Hematopoietic multipotent progenitor cell treated with erythropoietin and hydrocortisone succinate and interleukin-3 and kit ligand, for 17 days (in vitro differentiated cells): Measurements from ENCODE around the gene MMP27.

Experiments used
- DNase-seq: peaks from one replicate; pipeline ENCODE4 v3.0.0-alpha.2; 2015; ENCODE audit warnings: low spot score

MMP27 gene

DNA sequence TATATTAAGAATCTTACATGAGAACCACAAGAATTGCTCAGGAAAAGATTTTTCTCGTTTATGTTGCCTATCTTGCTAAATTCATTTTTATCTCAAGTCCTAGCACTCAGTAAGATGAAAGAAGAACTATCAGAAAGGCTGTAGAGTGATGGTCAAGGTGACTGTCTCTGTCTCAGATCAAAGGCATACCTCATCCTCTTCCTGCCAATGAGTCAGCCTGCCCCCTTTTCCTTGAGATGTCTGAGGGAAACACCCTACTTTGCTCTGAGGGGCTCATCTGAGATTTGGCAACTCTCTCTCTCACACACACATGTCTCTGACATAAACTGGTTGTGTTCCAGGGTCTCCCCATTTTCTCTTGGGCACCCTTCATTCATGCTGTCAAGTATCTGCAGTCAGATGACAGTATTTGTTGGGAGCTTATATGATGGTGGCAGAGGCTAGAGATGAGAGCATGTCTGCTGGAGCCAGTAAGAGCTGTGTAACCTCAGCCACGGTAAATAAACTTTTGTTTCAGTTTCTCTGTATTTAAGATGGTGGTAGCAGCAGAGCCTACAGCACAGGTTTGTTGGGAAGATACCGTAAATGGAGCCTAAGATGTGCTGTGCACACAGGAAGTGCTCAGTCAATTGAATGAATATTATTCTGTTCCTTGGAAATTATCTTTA lies 1.6 kb downstream of the MMP27 start:
- no peak for DNase-seq

DNA sequence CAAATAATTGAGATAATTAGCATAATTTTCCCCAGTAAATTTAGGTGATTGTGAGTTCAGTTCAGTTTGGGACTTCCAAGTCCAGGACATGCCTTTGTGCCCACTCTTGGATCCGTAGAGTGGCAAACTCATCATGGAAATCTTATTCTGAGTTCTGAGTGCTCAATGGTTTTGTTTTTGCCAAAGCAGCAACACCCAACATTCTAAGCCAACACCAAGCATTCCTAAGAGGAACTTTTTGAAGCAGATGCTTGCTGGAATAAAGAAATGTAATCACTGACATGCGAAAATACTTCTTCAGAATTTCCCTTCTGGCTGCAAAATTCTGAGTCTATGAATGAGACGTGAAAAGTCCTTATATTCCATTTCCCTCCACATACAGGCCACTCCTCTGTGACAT lies 10.4 kb downstream of the MMP27 start:
- no peak for DNase-seq

DNA sequence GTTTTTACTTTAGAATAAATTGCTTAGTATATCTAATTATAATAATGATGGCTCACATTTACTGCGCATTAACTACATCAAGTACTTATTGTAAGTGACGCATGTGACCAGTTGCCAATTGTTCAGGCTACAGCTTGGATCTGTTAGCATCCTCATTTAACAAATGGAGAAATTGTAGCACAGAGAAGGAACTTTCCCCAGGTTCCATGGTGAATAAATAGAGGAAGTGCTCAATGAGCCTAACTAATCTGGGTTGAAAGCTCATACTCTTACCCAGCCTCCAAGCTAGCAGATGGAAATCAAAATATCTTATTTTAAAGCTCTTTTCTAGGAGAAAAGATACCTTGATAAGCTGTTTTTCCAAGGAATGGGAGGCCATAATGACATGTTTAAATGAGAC lies 19.8 kb downstream of the MMP27 start:
- DNase-seq = no peak

DNA sequence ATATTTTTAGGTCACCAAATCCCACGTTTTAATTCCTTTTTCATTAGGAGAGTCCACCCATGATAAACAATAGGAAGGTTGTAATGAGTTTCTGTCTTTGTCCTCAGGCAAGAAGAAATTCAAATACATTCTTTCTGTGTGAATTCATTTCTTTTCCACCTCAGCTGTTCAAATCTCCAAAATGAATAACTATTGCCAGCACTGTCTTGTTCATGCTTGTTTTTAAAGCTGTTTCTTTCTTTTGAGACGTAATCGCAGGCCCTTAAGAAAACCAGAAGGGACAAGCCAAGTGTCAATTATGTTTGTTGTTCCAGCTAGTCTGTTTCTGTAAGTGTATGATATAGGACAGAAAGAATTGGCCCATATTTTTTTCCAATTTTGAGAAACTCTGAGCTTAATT lies 20.2 kb downstream of the MMP27 start:
- DNase-seq = no peak

DNA sequence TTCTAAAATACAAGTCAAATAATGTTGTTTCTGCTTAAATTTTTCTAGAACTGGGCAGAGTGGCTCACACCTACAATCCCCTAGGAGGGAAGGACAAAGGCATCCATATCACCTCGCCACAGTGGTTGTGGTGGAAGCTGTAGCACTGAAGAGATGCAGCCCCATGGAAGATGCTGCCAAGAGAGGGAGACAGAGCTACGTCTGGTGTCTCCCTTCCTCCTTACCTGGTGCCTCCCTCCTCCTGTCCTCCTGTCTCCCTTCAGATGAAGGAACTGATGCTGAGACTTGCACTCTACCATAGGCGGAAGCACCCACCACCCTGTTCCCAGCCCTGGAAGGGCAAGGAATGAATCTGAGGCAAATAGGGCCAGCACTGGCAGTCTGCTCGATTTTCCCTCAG lies 22.3 kb downstream of the MMP27 start:
- DNase-seq = no peak

DNA sequence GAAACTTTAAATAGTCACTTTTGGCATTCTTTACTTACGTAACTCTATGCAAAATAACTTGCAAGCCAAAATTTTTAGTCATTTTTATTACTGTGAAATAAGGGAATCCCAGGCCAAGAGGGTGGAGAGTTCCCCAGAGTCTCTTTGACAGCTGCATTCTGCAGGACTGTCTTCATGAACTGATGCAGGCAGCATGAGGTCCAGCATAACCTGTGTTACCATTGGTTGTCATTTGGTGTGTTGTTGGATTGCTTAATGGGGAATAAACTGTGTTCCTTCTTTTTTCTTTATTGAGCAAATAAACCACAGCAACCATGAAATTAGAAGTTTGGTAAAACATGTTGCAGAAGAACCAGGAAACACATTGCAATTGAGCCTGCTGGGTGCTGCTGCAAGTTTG lies 24.6 kb downstream of the MMP27 start:
- no peak for DNase-seq

DNA sequence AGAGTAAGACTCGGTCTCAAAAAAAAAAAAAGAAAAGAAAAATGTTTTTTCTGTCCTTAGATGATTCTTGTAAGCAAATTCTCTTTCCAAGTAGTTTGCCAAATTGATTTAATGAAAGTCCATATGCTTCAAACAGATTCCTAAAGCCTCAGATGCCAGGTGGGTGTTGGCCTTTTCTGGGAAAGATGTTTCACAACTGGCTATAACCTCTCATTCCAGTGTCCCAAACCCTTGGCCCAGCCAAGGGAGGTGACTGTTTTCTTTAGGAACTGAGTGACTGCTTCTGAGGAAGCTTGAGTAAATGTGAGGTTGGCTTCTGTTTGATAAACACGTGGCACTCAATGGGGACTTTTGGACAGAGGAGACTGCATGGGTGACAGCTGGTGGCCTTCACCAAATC lies 27.5 kb downstream of the MMP27 start:
- no peak for DNase-seq

DNA sequence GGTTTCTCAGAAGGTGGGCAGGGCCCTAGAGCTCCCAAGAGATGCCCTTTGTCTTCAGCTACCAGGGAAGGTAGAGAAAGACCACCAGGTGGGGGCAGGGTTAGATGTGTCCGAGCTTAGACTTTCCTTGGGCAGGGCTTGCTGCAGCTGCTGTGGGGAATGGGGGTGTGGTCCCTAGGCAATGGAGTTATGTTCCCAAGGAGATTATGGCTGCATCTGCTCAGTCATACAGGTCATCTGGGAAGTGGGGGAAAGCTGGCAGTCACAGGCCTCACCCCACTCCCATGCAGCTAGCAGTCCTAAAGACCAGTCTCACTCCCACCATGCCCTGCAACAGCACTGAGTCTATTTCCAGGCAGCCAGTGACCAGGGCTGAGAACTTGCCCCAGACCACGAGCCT lies 29.5 kb downstream of the MMP27 start:
- DNase-seq = no peak

DNA sequence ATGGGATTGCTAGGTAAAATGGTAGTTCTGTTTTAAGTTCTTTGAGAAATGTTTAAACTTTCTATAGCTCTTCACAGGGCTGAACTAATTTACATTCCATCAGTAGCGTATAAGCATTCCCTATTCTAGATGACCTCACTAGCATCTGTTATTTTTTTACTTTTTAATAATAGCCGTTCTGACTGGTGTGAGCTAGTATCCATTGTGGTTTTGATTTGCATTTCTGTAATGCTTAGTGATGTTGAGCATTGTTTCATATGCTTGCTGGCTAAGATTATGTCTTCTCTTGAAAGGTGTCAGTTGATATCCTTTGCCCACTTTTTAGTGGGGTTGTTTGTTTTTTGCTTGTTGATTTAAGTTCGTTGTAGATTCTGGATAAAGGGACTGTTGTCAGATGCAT lies 35.9 kb downstream of the MMP27 start:
- no peak for DNase-seq

DNA sequence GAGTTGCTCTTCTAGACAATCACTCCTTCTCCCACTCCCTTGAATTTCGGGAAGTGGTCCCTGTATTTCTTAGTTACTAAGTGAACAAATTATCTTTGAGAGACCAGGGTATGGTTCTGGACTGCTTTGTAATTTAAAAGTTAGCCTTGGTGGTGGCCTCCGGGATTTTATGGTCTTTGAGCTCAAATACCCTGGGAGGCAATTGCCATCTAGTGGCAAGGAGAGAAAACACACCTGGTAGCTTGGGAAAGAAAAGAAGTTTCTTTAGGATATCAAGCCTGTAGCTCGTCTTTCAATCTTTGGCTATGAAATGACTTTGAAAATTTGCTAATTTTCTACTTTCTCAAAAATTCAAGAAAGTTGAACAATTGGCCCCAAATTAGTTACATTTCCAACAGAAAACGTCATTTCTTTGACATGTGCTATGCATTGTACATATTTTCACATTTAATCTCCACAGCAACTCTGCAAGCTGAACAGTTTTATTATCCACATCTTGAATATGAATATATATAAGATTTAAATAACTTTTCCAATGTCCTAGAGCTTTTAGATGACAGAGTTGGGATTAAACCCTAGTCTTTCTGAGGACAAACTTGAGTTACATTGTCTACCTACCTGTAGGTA lies 39.1 kb downstream of the MMP27 start:
- DNase-seq = peak; percentile 18

DNA sequence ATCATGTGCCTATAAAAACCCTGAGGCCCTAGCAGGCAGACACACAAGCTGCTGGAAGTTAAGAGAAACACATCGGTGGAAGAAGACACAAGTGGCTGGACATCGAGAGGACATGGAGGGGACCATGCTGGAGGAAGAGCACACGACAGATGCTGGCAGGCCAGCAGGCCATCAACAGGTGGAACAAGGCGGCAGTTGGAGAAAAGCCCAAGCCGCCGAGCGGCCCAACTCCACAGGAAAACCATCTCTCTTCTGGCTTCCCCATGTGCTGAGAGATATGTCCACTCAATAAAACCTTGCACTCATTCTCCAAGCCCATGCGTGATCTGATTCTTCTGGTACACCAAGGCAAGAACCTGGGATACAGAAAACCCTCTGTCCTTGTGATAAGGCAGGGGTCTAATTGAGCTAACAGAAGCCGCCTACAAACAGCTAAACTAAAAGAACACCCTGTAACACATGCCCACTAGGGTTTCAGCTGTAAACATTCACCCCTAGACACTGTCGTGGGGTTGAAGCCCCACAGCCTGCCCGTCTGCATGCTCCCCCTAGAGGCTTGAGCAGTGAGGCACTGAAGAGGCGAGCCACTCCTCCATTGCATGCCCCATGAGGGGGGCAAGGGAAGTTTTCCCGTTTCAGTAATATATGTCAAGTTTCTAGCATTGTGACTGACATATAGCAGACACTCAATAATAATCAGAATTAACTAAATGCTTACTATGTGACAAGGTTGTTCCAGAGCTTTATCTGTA lies 41.4 kb downstream of the MMP27 start:
- no peak for DNase-seq

DNA sequence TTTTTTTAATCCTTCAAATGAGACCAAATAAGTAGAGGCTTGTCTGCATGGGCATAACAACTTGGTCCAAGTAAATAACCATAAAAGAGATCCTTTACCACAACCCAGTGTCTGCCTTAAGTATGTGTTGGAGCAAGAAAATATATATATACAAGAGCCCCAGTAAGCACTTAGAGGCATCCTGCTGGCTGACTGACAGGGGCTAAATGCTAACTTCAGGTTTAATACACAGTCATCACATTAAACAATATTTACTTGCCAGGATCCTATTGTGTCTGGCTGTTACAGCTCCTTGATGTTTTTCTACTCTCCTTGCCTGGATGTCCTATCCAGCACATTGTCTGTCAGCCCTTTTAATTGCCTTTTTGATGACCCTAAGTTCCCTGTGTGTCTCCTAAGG lies 43.0 kb downstream of the MMP27 start:
- no peak for DNase-seq

DNA sequence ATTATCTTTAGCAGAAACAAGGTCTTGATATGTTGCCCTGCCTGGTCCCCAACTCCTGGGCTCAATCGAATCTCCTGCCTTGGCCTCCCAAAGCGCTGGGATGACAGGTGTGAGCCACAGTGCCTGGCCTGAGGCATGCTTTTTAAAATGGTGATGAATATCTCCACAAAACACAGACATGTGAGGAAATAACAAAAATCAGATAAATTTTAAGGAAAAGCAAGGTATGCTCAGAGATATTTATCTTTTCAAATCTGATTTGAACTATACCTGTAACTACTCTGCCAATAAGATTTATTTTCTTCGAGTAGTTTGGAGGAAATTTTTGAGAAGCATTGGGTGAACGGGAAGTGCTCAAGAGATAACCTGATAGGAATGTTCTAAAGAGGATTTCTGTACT lies 44.5 kb downstream of the MMP27 start:
- DNase-seq = no peak

DNA sequence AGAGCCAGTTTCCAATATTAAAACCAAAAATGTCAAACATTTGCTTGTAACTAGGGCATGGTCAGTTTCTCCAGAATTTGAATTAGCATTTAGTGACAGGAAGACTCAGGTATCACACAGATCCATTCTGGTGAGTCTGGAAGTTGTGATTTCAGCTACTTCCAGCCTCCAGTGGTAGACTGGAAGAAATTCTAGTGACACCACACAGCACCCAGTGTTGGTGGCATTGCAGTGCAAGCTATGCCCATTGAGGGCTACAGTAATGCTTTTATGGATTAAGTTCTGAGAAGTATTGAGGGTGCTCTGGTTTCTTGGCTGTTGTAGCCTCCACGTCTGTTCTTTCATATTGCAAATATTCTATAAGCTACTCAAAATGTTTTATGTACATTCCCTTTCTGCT lies 49.0 kb downstream of the MMP27 start:
- no peak for DNase-seq

DNA sequence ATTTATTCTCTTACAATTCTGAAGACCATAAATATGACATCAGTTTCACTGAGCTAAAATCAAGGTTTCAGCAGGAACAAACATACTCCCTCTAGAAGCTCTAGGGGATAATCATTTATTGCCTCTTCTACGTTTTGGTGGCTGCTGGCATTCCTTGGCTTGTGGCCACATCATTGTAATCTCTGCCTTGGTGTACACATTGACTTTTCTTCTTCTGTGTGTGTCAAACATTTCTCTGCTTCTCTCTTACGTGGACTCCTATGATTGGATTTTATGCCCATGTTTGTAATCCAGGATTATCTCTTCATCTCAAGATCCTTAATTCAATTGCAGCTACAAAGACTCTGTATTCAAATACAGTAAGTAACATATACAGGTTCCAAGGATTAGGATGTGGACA lies 50.0 kb downstream of the MMP27 start:
- no peak for DNase-seq

DNA sequence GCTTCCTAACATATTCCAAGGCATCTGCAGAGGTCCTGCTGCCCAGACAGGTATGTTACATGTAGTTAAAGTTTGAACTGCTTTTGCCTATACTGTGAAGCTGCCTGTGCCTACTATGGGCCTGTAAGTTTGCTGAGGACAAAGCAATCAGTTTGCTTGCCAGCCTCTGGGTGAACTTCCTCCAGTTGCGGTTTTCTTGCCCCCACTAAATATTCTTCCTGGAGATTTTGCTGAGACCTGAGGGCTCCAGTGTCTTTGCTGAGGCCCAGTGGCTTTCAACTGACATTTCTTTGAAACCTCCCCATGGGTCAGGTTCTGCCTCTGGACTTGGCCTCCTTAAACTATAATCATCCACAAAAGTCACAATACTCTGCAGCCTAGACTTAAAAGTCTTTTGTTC lies 50.8 kb downstream of the MMP27 start:
- DNase-seq = no peak

DNA sequence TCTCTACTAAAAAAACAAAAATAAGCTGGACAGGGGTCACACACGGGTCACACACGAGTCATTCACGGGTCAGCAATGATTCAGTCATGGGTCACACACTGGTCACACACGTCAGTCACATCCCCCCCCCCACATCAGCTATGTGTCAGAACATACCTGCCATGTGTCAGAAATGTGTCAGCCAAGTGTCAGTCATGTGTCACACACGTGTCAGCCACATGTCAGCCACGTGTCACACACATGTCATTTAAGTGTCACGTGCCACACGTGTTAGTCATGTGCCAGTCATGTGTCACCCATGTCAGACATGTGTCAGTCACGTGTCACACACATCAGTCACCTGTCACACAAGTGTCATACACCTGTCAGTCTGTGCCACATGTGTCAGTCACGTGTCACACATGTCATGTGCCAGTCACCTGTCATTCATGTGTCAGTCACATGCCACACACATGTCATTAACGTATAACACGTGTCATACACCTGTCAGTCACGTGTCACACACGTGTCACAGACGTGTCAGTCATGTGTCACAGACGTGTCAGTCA lies 51.8 kb downstream of the MMP27 start:
- DNase-seq = no peak

DNA sequence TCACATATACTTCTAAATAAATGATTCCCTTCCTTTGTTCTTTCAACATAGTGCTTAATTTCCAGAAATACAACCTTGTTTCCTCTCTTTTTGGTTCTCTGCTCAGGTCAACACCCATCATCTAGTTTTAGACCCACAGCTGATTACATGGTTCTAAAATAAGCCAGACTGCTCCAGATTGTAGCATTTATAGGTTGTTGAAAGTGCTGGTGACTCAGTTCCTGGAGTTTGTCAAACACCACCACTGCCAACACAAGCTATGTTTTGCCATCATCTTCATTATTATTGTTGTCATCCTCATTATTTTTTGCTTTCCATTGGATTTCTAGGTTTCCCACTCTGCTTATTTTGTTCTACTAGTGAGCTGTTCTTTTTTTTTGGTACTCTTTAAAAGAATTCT lies 58.1 kb downstream of the MMP27 start:
- DNase-seq = no peak

DNA sequence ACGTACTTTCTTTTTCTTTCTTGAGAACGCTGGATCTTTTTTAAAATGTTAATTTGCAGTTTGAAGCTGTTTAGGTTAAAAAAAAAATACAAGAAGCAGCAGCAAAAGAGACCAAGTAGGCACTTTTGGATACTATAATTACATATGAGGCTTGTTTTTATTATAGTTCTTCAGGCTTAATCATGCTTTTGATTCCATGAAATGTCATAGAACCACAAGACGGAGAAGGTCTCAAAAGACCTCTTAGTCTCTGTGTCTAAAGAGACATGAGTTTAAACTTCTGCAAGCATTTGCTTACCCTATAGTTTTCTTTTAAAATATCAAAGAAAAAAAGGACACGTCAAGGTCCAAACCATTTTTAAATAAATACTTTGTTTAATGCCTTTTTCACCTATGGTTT lies 61.6 kb downstream of the MMP27 start:
- no peak for DNase-seq
